SW 1271 (cell line): ENCODE measurements around the gene CTSL.

Source experiments
- DNase-seq, 2 experiments: peaks; one replicate each; lab custom pipeline; 2025; lab: John Stamatoyannopoulos, UW

CTSL gene

GRCh38 chr9:87701491-87701890 is 24.4 kb upstream of the CTSL start:
- no peak for DNase-seq

- no peak for DNase-seq
Observed at GRCh38 chr9:87701931-87702421, 23.9 kb upstream of the CTSL start.

GRCh38 chr9:87702921-87703320 is 23.0 kb upstream of the CTSL start:
- no peak for DNase-seq

- DNase-seq: no peak
Observed at GRCh38 chr9:87703636-87704276, 22.2 kb upstream of the CTSL start.

GRCh38 chr9:87704342-87704741 is 21.6 kb upstream of the CTSL start:
- no peak for DNase-seq

- no peak for DNase-seq
Observed at GRCh38 chr9:87706066-87706739, 19.7 kb upstream of the CTSL start.

GRCh38 chr9:87707805-87708506 is 18.0 kb upstream of the CTSL start:
- DNase-seq: no peak

- no peak for DNase-seq
Observed at GRCh38 chr9:87708546-87708945, 17.4 kb upstream of the CTSL start.

- no peak for DNase-seq
Observed at GRCh38 chr9:87708986-87709728, 16.8 kb upstream of the CTSL start.

GRCh38 chr9:87710443-87710842 is 15.5 kb upstream of the CTSL start:
- DNase-seq: no peak

GRCh38 chr9:87711857-87712800 is 13.8 kb upstream of the CTSL start:
- DNase-seq: no peak

- no peak for DNase-seq
Observed at GRCh38 chr9:87712801-87713277, 13.1 kb upstream of the CTSL start.

- DNase-seq: peak; percentile 96 to 98
Observed at GRCh38 chr9:87713278-87713987, 12.5 kb upstream of the CTSL start.

GRCh38 chr9:87713988-87714330 is 12.0 kb upstream of the CTSL start:
- no peak for DNase-seq

GRCh38 chr9:87714819-87715218 is 11.1 kb upstream of the CTSL start:
- DNase-seq: peak in 1 of 2 experiments; percentile 36

- DNase-seq: no peak
Observed at GRCh38 chr9:87716141-87716540, 9.8 kb upstream of the CTSL start.

- DNase-seq: no peak
Observed at GRCh38 chr9:87717456-87717855, 8.5 kb upstream of the CTSL start.

GRCh38 chr9:87718231-87718630 is 7.7 kb upstream of the CTSL start:
- DNase-seq: no peak

- no peak for DNase-seq
Observed at GRCh38 chr9:87718852-87719612, 6.9 kb upstream of the CTSL start.

- DNase-seq: no peak
Observed at GRCh38 chr9:87720173-87720572, 5.7 kb upstream of the CTSL start.
